Tibial nerve (tissue), 4 donors: ENCODE results near the gene TTC17. TPM values are rescaled to one million over a fixed set of nuclear protein-coding genes. Genes with fewer than 3 reads are reported as not detected.

Source experiments
- DNase-seq, 2 donors: peaks; one replicate each; pipeline ENCODE4 v3.0.0-alpha.2; 2019; ENCODE audit warnings: low spot score in 2 of 2
- H3K27ac ChIP-seq, 4 donors: fragments of 200-600 bp; sonication (generic) in 3 of 4; one replicate each; pipeline ENCODE4 v1.5.1; 2017 to 2019; ENCODE audit warnings: mild to moderate bottlenecking in 1 of 4
- H3K27me3 ChIP-seq, 2 donors: fragments of 200-600 bp; sonication (generic) in 1 of 2; one replicate each; pipeline versions ENCODE4 v1.5.1 to v1.6.0; 2017 to 2019
- H3K36me3 ChIP-seq, 3 donors: fragments of 200-600 bp; sonication (generic); one replicate each; pipeline ENCODE4 v1.5.1; 2018 to 2019
- H3K4me1 ChIP-seq, 4 donors: fragments of 200-600 bp; sonication (generic) in 3 of 4; one replicate each; pipeline ENCODE4 v1.5.1; 2017 to 2019
- H3K4me3 ChIP-seq, 4 donors: fragments of 200-600 bp; sonication (generic) in 3 of 4; one replicate each; pipeline ENCODE4 v1.5.1; 2017 to 2019; ENCODE audit warnings: mild to moderate bottlenecking in 1 of 4, moderate library complexity in 1 of 4
- H3K9me3 ChIP-seq, 4 donors: fragments of 200-600 bp; sonication (generic) in 3 of 4; one replicate each; pipeline ENCODE4 v1.5.1; 2017 to 2019
- EP300 ChIP-seq, 2 donors: sonication (generic); formaldehyde crosslinking; IDR thresholded peaks; one replicate each; pipeline ENCODE4 v1.6.1; 2017; ENCODE audit warnings: antibody characterized with exemption in 2 of 2, mild to moderate bottlenecking in 1 of 2
- POLR2A ChIP-seq, 2 donors: fragments of 450-650 bp; IDR thresholded peaks; one replicate each; pipeline ENCODE4 v1.6.1; 2017; ENCODE audit warnings: antibody characterized with exemption in 2 of 2, mild to moderate bottlenecking in 2 of 2, moderate library complexity in 2 of 2
- WGBS, 2 donors: methylation state at CpG; one replicate each; pipeline ENCODE4 v1.1.5; 2018; 5-methylcytosine and 5-hydroxymethylcytosine counted together
- total RNA-seq, 4 donors: library from RNA; depleted of rRNA; stranded (reverse); fragments of >200 nt; gene quantifications; one replicate each; pipeline ENCODE4 v1.1.0, GENCODE V29; 2016
- TF ChIP-seq, protein P1 (sequence below), 5 experiments: fragments of 200-600 bp in 3 of 5; fragments of 450-650 bp in 2 of 5; sonication (generic) in 3 of 5; IDR thresholded peaks; one replicate each; pipeline ENCODE4 v1.5.1; 2016 to 2019; ENCODE audit warnings: antibody characterized with exemption in 5 of 5, mild to moderate bottlenecking in 3 of 5, moderate library complexity in 2 of 5

The TTC17 gene
- total RNA-seq, 4 donors from 2014 or later = 117 to 128 (median 123) TPM

DNA sequence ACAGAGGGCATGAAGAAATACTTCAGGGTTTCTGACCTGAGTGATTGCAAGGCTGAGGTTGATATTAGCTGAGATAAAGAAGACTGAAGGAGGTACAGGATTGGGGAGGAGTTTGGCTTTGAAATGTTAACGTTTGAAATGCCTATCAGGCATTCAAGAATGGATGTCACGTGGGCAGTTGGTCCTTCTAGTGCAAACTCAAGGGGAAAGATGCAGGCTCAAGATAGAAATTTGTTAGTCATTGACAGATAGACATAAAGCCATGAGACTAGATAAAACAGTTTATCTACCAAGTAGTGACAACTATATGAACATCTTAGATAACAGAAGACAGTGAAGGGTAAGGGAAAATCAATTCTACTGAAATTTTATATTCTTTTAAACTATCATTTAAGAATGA is 23.1 kb downstream of the TTC17 start:
- no peaks in the 10 kb centered on the region for H3K4me1 ChIP-seq
- no peaks in the 10 kb centered on the region for H3K27me3 ChIP-seq
- H3K27ac ChIP-seq = no peak overlapping the region
- TF ChIP-seq POLR2A (IDR thresholded peaks at IDR 0.05) = no peak
- TF ChIP-seq EP300 (IDR thresholded peaks at IDR 0.05) = no peak
- TF ChIP-seq, protein P1, sequence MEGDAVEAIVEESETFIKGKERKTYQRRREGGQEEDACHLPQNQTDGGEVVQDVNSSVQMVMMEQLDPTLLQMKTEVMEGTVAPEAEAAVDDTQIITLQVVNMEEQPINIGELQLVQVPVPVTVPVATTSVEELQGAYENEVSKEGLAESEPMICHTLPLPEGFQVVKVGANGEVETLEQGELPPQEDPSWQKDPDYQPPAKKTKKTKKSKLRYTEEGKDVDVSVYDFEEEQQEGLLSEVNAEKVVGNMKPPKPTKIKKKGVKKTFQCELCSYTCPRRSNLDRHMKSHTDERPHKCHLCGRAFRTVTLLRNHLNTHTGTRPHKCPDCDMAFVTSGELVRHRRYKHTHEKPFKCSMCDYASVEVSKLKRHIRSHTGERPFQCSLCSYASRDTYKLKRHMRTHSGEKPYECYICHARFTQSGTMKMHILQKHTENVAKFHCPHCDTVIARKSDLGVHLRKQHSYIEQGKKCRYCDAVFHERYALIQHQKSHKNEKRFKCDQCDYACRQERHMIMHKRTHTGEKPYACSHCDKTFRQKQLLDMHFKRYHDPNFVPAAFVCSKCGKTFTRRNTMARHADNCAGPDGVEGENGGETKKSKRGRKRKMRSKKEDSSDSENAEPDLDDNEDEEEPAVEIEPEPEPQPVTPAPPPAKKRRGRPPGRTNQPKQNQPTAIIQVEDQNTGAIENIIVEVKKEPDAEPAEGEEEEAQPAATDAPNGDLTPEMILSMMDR (IDR thresholded peaks at IDR 0.05) = no peak
- no peak for DNase-seq
- H3K9me3 ChIP-seq = no peaks in the 10 kb centered on the region
- WGBS, 2 donors = 66 to 70% methylated on average over 2 of the region's 2 CpGs
- peaks cover 0 to 29% (median 0%) of the 10 kb centered on the region in 3 donors for H3K36me3 ChIP-seq
- no peak overlapping the region for H3K4me3 ChIP-seq

- TF ChIP-seq, protein P1 (IDR thresholded peaks at IDR 0.05) = no peak
- TF ChIP-seq POLR2A (IDR thresholded peaks at IDR 0.05) (no peak), EP300 (IDR thresholded peaks at IDR 0.05) (no peak)
- WGBS, 2 donors = 97 to 100% methylated on average over 1 of the region's 1 CpG
- Histone ChIP-seq H3K27ac (no peak overlapping the region), H3K9me3 (no peaks in the 10 kb centered on the region), H3K4me3 (no peak overlapping the region), H3K27me3 (no peaks in the 10 kb centered on the region), H3K36me3 (peaks cover 0 to 36% (median 0%) of the 10 kb centered on the region in 3 donors), H3K4me1 (no peaks in the 10 kb centered on the region)
- DNase-seq = no peak
Measured at GRCh38 chr11:43382614-43383013, 23.9 kb downstream of the TTC17 start.

DNA sequence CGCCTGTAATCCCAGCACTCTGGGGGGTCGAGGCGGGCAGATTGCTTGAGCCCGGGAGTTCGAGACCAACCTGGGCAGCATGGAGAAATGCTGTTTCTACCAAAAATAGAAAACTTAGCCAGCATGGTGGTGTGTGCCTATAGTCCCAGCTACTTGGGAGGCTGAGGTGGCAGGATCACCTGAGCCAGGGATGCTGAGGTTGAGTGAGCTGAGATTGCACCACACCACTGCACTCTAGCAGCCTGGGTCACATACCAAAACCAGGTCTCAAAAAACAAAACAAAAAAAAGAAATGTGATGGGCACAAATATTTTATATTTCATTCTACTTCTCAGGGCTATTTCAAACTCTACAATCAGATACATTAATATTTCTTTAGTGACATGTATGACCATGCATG is 25.7 kb downstream of the TTC17 start:
- Histone ChIP-seq H3K4me1 (no peaks in the 10 kb centered on the region), H3K27me3 (no peaks in the 10 kb centered on the region), H3K4me3 (no peak overlapping the region), H3K9me3 (no peaks in the 10 kb centered on the region), H3K27ac (no peak overlapping the region), H3K36me3 (peaks cover 0 to 39% (median 0%) of the 10 kb centered on the region in 3 donors)
- TF ChIP-seq, protein P1 (IDR thresholded peaks at IDR 0.05) = no peak
- TF ChIP-seq EP300 (IDR thresholded peaks at IDR 0.05) (no peak), POLR2A (IDR thresholded peaks at IDR 0.05) (no peak)
- DNase-seq = no peak
- 96 to 97% methylated on average over 5 of the region's 5 CpGs for WGBS, 2 donors

GRCh38 chr11:43392713-43393112 is 34.0 kb downstream of the TTC17 start:
- TF ChIP-seq POLR2A (IDR thresholded peaks at IDR 0.05) = no peak
- TF ChIP-seq, protein P1 (IDR thresholded peaks at IDR 0.05) = no peak
- no peak for TF ChIP-seq EP300 (IDR thresholded peaks at IDR 0.05)
- Histone ChIP-seq H3K27me3 (no peaks in the 10 kb centered on the region), H3K27ac (no peak overlapping the region), H3K4me1 (no peaks in the 10 kb centered on the region), H3K4me3 (no peak overlapping the region), H3K36me3 (peaks cover 0 to 82% (median 15%) of the 10 kb centered on the region in 3 donors), H3K9me3 (no peaks in the 10 kb centered on the region)
- no peak for DNase-seq
- 94% methylated on average over 5 of the region's 5 CpGs for WGBS, 2 donors

GRCh38 chr11:43393765-43394355 is 35.1 kb downstream of the TTC17 start:
- no peak for DNase-seq
- peaks cover 0 to 94% (median 15%) of the 10 kb centered on the region in 3 donors for H3K36me3 ChIP-seq
- H3K4me1 ChIP-seq = no peaks in the 10 kb centered on the region
- no peak overlapping the region for H3K27ac ChIP-seq
- no peaks in the 10 kb centered on the region for H3K9me3 ChIP-seq
- H3K4me3 ChIP-seq = no peak overlapping the region
- WGBS, 2 donors = 73 to 87% methylated on average over 2 of the region's 2 CpGs
- no peaks in the 10 kb centered on the region for H3K27me3 ChIP-seq
- TF ChIP-seq POLR2A (IDR thresholded peaks at IDR 0.05) (no peak), EP300 (IDR thresholded peaks at IDR 0.05) (no peak)
- TF ChIP-seq, protein P1 (IDR thresholded peaks at IDR 0.05) = no peak
